ENCODE data around the gene RASSF8.

DNA sequence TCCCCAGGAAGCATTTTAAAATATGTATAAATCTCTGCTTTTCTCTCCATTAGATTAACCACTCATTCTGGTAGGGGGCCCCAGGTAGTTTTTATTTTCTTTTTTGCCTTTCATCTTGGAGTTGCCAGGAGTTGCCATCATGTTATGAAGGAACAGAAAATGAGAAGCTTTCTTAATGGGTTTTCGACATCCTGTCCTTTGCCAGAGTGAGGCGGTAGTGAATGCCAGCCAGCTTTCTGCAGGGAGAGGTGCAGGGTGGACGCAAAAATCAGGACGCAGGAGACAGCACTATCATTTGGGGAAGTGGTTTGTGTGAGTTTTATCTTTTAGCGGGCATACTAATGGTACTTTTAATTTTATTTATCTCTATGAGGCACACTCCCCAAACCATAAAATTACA is 1.7 kb downstream of the RASSF8 start:
- TF ChIP-seq POLR2A (IDR thresholded peaks at IDR 0.05; ENCODE audit: low read length) (no peak), GATA1 (IDR thresholded peaks at IDR 0.05; ENCODE audit: low read depth, low read length) (no peak)

All from erythroblast (primary cell).